Psoas muscle (tissue), 8 donors: ENCODE data around the gene RASA2. TPM values are rescaled to one million over a fixed set of nuclear protein-coding genes. Genes with fewer than 3 reads are reported as not detected.

Experiments
- ATAC-seq, 4 donors: fragments of 200-7000 bp; cut with Tn5 transposase; one replicate each; pipeline ENCODE4 v1.9.1; 2020; ENCODE audit warnings: moderate library complexity in 3 of 4, mild to moderate bottlenecking in 2 of 4
- DNase-seq, 2 donors: peaks; one replicate each; pipeline ENCODE4 v3.0.0-alpha.2; 2020
- H3K27ac ChIP-seq: fragments of 200-600 bp; one replicate; pipeline ENCODE4 v1.8.0; 2022
- H3K27me3 ChIP-seq, 3 donors: fragments of 200-600 bp in 1 of 3; one replicate each; pipeline versions ENCODE4 v1.6.1 to v1.8.0; 2013 to 2022; ENCODE audit warnings: low read length in 2 of 3, mild to moderate bottlenecking in 2 of 3, moderate library complexity in 1 of 3; ENCODE audit not compliant: insufficient read depth in 3 of 3
- H3K36me3 ChIP-seq, 2 donors: fragments of 200-600 bp in 1 of 2; one replicate each; pipeline versions ENCODE4 v1.6.1 to v1.8.0; 2013 to 2022; ENCODE audit warnings: low read depth in 1 of 2, mild to moderate bottlenecking in 1 of 2, moderate library complexity in 1 of 2; ENCODE audit not compliant: insufficient read depth in 1 of 2
- H3K4me1 ChIP-seq: fragments of 200-600 bp; one replicate; pipeline ENCODE4 v1.8.0; 2022
- H3K4me3 ChIP-seq: fragments of 200-600 bp; one replicate; pipeline ENCODE4 v1.8.0; 2022; ENCODE audit warnings: mild to moderate bottlenecking
- H3K9me3 ChIP-seq: fragments of 200-600 bp; one replicate; pipeline ENCODE4 v1.8.0; 2022
- CTCF ChIP-seq: fragments of 200-600 bp; IDR thresholded peaks from one replicate; pipeline ENCODE4 v1.8.0; 2022; ENCODE audit warnings: antibody characterized with exemption
- WGBS, 3 donors: extraction: QIAGEN DNeasy Blood & Tissue Kit; methylation state at CpG; one replicate each; pipeline versions ENCODE4 v1.1.6 to v1.1.7; 2013; 5-methylcytosine and 5-hydroxymethylcytosine counted together
- intact Hi-C, 2 donors: fragments of 100-400 bp; cut with DNase I; formaldehyde crosslinking; loops; one replicate each; pipeline versions ENCODE4 v1.11.0 to v1.14.2; 2022
- polyA plus RNA-seq, 3 donors: library from polyadenylated mRNA; stranded (reverse); fragments of 200-250 nt; gene quantifications; one replicate each; pipeline ENCODE4 v1.2.3, GENCODE V29; 2013
- total RNA-seq, 4 donors: library from RNA; stranded (reverse); fragmentation: NEBNext Ultra II Directional in 2 of 4; extraction: Animal tissue kit (Norgen Biotek cat#: 25700) in 2 of 4; gene quantifications; one replicate each; pipeline versions ENCODE4 v1.2.1 to v1.2.4, GENCODE V29; 2021 to 2023
- donor health status: healthy with polysubstance abuse.
- donor health status: DM: no; HTN: no; CAD: no; lungs with moderate emphysema.
- donor health status: Bipolar disorder and iron deficiency.
- donor health status: healthy.
- donor health status: DM: yes; HTN: yes; CAD: no.
- donor health status: DM: no; HTN: no; CAD: no.
- donor health status: DM: no; HTN: no; CAD: no.
- donor health status: DM: yes; HTN: yes; CAD: no.

RASA2 gene
- total and polyA plus RNA-seq, 7 donors = 1.3 to 4.0 (median 2.3) TPM

GRCh38 chr3:141600331-141600730 lies 113.5 kb downstream of the RASA2 start:
- 96 to 99% (median 96%) methylated on average over 12 of the region's 12 CpGs for WGBS, 3 donors
- no peak for TF ChIP-seq CTCF
- Histone ChIP-seq H3K4me3 (no peak overlapping the region), H3K27me3 (no peaks in the 10 kb centered on the region), H3K36me3 (peaks cover 2 to 30% of the 10 kb centered on the region in 2 donors), H3K27ac (no peak overlapping the region), H3K4me1 (no peaks in the 10 kb centered on the region), H3K9me3 (peaks cover 10% of the 10 kb centered on the region)
- intact Hi-C loops = no loop called here
- ATAC-seq (no peak), DNase-seq (no peak)

- intact Hi-C loops = no loop called here
- WGBS, 3 donors = 85 to 94% (median 87%) methylated on average over 4 of the region's 4 CpGs
- ATAC-seq = no peak
- no peaks in the 10 kb centered on the region for H3K4me1 ChIP-seq
- DNase-seq = no peak
- no peak for TF ChIP-seq CTCF
- no peak overlapping the region for H3K27ac ChIP-seq
- peaks cover 0 to 17% of the 10 kb centered on the region in 2 donors for H3K36me3 ChIP-seq
- H3K4me3 ChIP-seq = no peak overlapping the region
- no peaks in the 10 kb centered on the region for H3K27me3 ChIP-seq
- peaks cover 10% of the 10 kb centered on the region for H3K9me3 ChIP-seq
These were observed 115.9 kb downstream of the RASA2 start for GRCh38 chr3:141602706-141603105.

GRCh38 chr3:141603473-141604035 lies 116.7 kb downstream of the RASA2 start:
- Histone ChIP-seq H3K27me3 (no peaks in the 10 kb centered on the region), H3K36me3 (peaks cover 0 to 26% of the 10 kb centered on the region in 2 donors), H3K4me1 (no peaks in the 10 kb centered on the region), H3K9me3 (peaks cover 10% of the 10 kb centered on the region), H3K27ac (no peak overlapping the region), H3K4me3 (no peak overlapping the region)
- DNase-seq (no peak), ATAC-seq (no peak)
- intact Hi-C loops = no loop called here
- no peak for TF ChIP-seq CTCF
- WGBS, 3 donors = 96 to 99% (median 97%) methylated on average over 3 of the region's 3 CpGs

- intact Hi-C loops = no loop called here
- Histone ChIP-seq H3K4me3 (no peak overlapping the region), H3K27me3 (no peaks in the 10 kb centered on the region), H3K9me3 (peaks cover 10% of the 10 kb centered on the region), H3K4me1 (no peaks in the 10 kb centered on the region), H3K36me3 (peaks cover 0 to 34% of the 10 kb centered on the region in 2 donors), H3K27ac (no peak overlapping the region)
- TF ChIP-seq CTCF = no peak
- DNase-seq (no peak), ATAC-seq (no peak)
- WGBS, 3 donors = 53 to 62% (median 57%) methylated on average over 2 of the region's 2 CpGs
These were observed 119.1 kb downstream of the RASA2 start for GRCh38 chr3:141605883-141606282.

DNA sequence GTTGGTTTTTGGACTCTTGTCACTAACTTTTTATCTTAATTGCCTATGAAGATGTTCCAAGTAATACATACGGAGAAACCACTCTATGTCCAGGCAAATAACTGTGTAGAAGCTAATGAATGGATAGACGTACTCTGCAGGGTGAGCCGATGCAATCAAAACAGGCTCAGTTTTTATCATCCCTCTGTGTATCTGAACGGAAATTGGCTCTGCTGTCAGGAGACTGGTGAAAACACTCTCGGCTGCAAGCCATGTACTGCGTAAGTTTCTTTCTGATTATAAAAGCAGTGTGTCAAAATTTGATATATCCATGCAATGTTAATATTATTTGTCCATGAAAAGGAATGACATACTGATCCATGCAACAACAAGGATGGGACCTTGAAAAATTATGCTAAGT lies 121.6 kb downstream of the RASA2 start:
- no peak for ATAC-seq
- no peaks in the 10 kb centered on the region for H3K27me3 ChIP-seq
- H3K4me1 ChIP-seq = no peaks in the 10 kb centered on the region
- DNase-seq = no peak
- no peaks in the 10 kb centered on the region for H3K9me3 ChIP-seq
- H3K4me3 ChIP-seq = no peak overlapping the region
- intact Hi-C loops = no loop called here
- WGBS, 3 donors = 81 to 94% (median 83%) methylated on average over 6 of the region's 6 CpGs
- no peak for TF ChIP-seq CTCF
- H3K27ac ChIP-seq = no peak overlapping the region
- peaks cover 0 to 59% of the 10 kb centered on the region in 2 donors for H3K36me3 ChIP-seq
